Muscle layer of colon (tissue), 2 donors: ENCODE data around the gene GIMD1.
"Not testable (repeated sequence)": the region's sequence is repeated elsewhere in the genome, so short reads cannot be mapped to it uniquely, and the experiment has no call there.

ENCODE experiments used
- H3K27ac ChIP-seq: one replicate; pipeline ENCODE4 v1.7.0; 2013; ENCODE audit warnings: low read depth, mild to moderate bottlenecking, low read length, moderate library complexity
- H3K27me3 ChIP-seq, 2 donors: one replicate each; pipeline ENCODE4 v1.7.0; 2013; ENCODE audit warnings: low read length in 2 of 2, mild to moderate bottlenecking in 2 of 2; ENCODE audit not compliant: insufficient read depth in 2 of 2, control insufficient read depth in 1 of 2
- H3K36me3 ChIP-seq: one replicate; pipeline ENCODE4 v1.7.0; 2013; ENCODE audit warnings: mild to moderate bottlenecking, low read length; ENCODE audit not compliant: insufficient read depth
- H3K4me1 ChIP-seq: one replicate; pipeline ENCODE4 v1.7.0; 2013; ENCODE audit warnings: mild to moderate bottlenecking, low read length; ENCODE audit not compliant: insufficient read depth
- H3K4me3 ChIP-seq, 2 donors: one replicate each; pipeline ENCODE4 v1.7.0; 2013; ENCODE audit warnings: low read length in 2 of 2, low read depth in 1 of 2, mild to moderate bottlenecking in 1 of 2, moderate library complexity in 1 of 2
- H3K9ac ChIP-seq: one replicate; pipeline ENCODE4 v1.7.0; 2013; ENCODE audit warnings: low read length
- H3K9me3 ChIP-seq: one replicate; pipeline ENCODE4 v1.7.0; 2013; ENCODE audit warnings: mild to moderate bottlenecking, low read length
- donor health status: abdominal sarcoma.
- donor health status: Adenocarcinoma of cecum.

The GIMD1 gene

GRCh38 chr4:106368678-106369077 is at the start of gene GIMD1:
GIMD1 (minus strand) TSS chr4:106368778; CDS start chr4:106367435, 1,343 bp downstream.
- no peaks in the 10 kb centered on the region for H3K36me3 ChIP-seq
- no peak within 1 kb of the TSS for H3K27ac ChIP-seq
- no peak within 1 kb of the TSS for H3K4me3 ChIP-seq
- no peaks in the 10 kb centered on the region for H3K9me3 ChIP-seq
- H3K27me3 ChIP-seq, result no peaks in the 10 kb centered on the region
- H3K9ac ChIP-seq, result no peak within 1 kb of the TSS
- no peaks in the 10 kb centered on the region for H3K4me1 ChIP-seq

GRCh38 chr4:106414366-106414765 is 45.8 kb upstream of the GIMD1 start:
- no peak overlapping the region for H3K4me3 ChIP-seq
- no peaks in the 10 kb centered on the region for H3K36me3 ChIP-seq
- H3K27ac ChIP-seq, result no peak overlapping the region
- H3K27me3 ChIP-seq, result no peaks in the 10 kb centered on the region
- H3K4me1 ChIP-seq, result no peaks in the 10 kb centered on the region
- no peaks in the 10 kb centered on the region for H3K9me3 ChIP-seq
- no peak overlapping the region for H3K9ac ChIP-seq

GRCh38 chr4:106409901-106410889 is 41.6 kb upstream of the GIMD1 start:
- no peak overlapping the region for H3K27ac ChIP-seq
- H3K36me3 ChIP-seq, result no peaks in the 10 kb centered on the region
- H3K9me3 ChIP-seq, result no peaks in the 10 kb centered on the region
- no peaks in the 10 kb centered on the region for H3K27me3 ChIP-seq
- no peak overlapping the region for H3K9ac ChIP-seq
- no peak overlapping the region for H3K4me3 ChIP-seq
- H3K4me1 ChIP-seq, result no peaks in the 10 kb centered on the region

GRCh38 chr4:106408004-106408403 is 39.4 kb upstream of the GIMD1 start:
- H3K36me3 ChIP-seq, H3K27me3 ChIP-seq, H3K4me3 ChIP-seq, H3K9ac ChIP-seq, H3K4me1 ChIP-seq, H3K27ac ChIP-seq, H3K9me3 ChIP-seq: not testable (repeated sequence)

DNA sequence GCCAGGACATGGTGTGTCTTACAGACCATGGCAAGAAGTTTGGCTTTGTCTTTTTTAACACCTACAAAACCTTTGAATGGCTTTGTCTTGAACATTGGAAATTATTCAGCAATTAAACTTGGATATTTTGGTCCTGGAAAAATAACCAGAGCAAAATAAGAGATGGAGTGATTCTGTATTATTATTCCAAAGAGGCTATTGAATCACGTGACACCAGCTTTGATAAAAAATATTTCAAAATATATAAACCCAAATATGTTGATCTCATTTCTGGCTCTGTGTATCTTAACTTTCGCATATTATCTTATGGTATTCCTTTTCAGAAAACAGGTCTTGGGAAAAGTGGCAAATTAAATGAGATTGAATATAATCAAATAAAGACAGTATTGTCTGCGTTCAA is 32.6 kb upstream of the GIMD1 start:
- Histone ChIP-seq H3K9me3 (no peaks in the 10 kb centered on the region), H3K27ac (no peak overlapping the region), H3K4me3 (no peak overlapping the region), H3K27me3 (no peaks in the 10 kb centered on the region), H3K9ac (no peak overlapping the region), H3K4me1 (no peaks in the 10 kb centered on the region), H3K36me3 (no peaks in the 10 kb centered on the region)

GRCh38 chr4:106398898-106399297 is 30.3 kb upstream of the GIMD1 start:
- H3K27ac ChIP-seq, H3K9ac ChIP-seq, H3K36me3 ChIP-seq, H3K27me3 ChIP-seq, H3K4me3 ChIP-seq, H3K4me1 ChIP-seq, H3K9me3 ChIP-seq: not testable (repeated sequence)

- H3K4me3 ChIP-seq, result no peak overlapping the region
- no peak overlapping the region for H3K9ac ChIP-seq
- no peaks in the 10 kb centered on the region for H3K4me1 ChIP-seq
- no peaks in the 10 kb centered on the region for H3K9me3 ChIP-seq
- H3K27me3 ChIP-seq, result no peaks in the 10 kb centered on the region
- H3K36me3 ChIP-seq, result no peaks in the 10 kb centered on the region
- no peak overlapping the region for H3K27ac ChIP-seq
Observed at GRCh38 chr4:106395582-106395981, 27.0 kb upstream of the GIMD1 start.

GRCh38 chr4:106385853-106386393 is 17.3 kb upstream of the GIMD1 start:
- no peaks in the 10 kb centered on the region for H3K4me1 ChIP-seq
- no peak overlapping the region for H3K9ac ChIP-seq
- no peak overlapping the region for H3K4me3 ChIP-seq
- no peak overlapping the region for H3K27ac ChIP-seq
- no peaks in the 10 kb centered on the region for H3K36me3 ChIP-seq
- no peaks in the 10 kb centered on the region for H3K9me3 ChIP-seq
- H3K27me3 ChIP-seq, result no peaks in the 10 kb centered on the region

DNA sequence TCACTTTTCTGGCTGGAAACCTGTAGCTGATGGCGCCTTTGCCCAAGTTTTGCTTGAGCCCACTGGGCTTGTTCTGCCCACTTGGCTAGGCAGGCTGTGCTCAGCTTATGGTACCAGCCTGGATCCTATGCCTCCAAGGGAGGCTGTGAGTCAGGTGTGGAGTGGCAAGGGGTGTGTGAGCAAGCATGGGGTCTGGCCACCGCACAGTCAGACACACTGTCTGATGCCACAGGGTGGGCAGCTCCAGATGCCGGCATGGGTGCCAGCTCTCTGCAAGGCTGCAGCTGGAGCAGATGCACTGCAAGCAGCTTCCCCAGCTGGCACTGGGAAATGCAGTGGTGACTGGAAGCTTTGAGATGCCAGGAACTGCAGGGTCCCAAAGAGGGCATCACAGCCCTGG is 16.3 kb upstream of the GIMD1 start:
- H3K27me3 ChIP-seq, result no peaks in the 10 kb centered on the region
- no peak overlapping the region for H3K4me3 ChIP-seq
- H3K27ac ChIP-seq, result no peak overlapping the region

GRCh38 chr4:106380179-106380578 is 11.6 kb upstream of the GIMD1 start:
- Histone ChIP-seq H3K4me3 (no peak overlapping the region), H3K27ac (no peak overlapping the region), H3K9ac (no peak overlapping the region), H3K36me3 (no peaks in the 10 kb centered on the region), H3K4me1 (no peaks in the 10 kb centered on the region), H3K9me3 (no peaks in the 10 kb centered on the region), H3K27me3 (no peaks in the 10 kb centered on the region)

More for the DNA sequence above, 16.3 kb upstream of the GIMD1 start:
- H3K9me3 ChIP-seq, result no peaks in the 10 kb centered on the region
- H3K4me1 ChIP-seq, result no peaks in the 10 kb centered on the region
- H3K9ac ChIP-seq, result no peak overlapping the region
- H3K36me3 ChIP-seq, result no peaks in the 10 kb centered on the region

GRCh38 chr4:106373026-106373425 is 4.4 kb upstream of the GIMD1 start:
- Histone ChIP-seq H3K9me3 (no peaks in the 10 kb centered on the region), H3K27me3 (no peaks in the 10 kb centered on the region), H3K9ac (no peak overlapping the region), H3K4me3 (no peak overlapping the region), H3K27ac (no peak overlapping the region), H3K36me3 (no peaks in the 10 kb centered on the region), H3K4me1 (no peaks in the 10 kb centered on the region)

DNA sequence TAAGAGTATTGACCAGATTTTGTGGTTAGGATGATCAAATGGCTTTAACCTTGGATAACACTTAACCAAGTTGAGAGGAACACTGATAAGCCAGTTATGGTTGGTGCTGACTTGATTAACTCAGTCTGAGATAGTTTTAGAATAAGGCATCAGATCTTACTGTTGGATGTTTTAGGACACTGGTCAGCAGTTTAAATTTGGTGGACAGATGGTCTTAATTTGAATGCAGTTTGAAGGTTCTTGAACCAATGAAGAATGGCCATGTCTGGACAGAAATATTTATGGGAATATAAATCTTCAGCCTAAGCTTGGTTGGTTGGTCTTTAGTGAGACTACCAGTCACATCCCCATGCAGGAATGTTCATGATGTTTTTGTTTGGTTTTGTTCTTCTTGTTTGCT is 2.6 kb upstream of the GIMD1 start:
- H3K9me3 ChIP-seq, result no peaks in the 10 kb centered on the region
- no peaks in the 10 kb centered on the region for H3K36me3 ChIP-seq
- no peak overlapping the region for H3K27ac ChIP-seq
- H3K4me3 ChIP-seq, result no peak overlapping the region
- no peaks in the 10 kb centered on the region for H3K4me1 ChIP-seq
- H3K27me3 ChIP-seq, result no peaks in the 10 kb centered on the region
- no peak overlapping the region for H3K9ac ChIP-seq
